Head of caudate nucleus (tissue), 42 donors: ENCODE data around the gene SAAL1.
"Not testable (repeated sequence)": the region's sequence is repeated elsewhere in the genome, so short reads cannot be mapped to it uniquely, and the experiment has no call there.

Experiments used
- DNase-seq, 42 donors: peaks; one replicate each; pipeline versions ENCODE4 v3.0.0 to v3.0.0-alpha.2; 2020 to 2021; ENCODE audit warnings: mixed read lengths in 7 of 42
- intact Hi-C: fragments of 100-400 bp; cut with DNase I; formaldehyde crosslinking; loops from one replicate; pipeline ENCODE4 v1.15.0; 2022

Gene SAAL1

GRCh38 chr11:18105802-18106574 is at the start of gene SAAL1:
Gene SAAL1, minus strand, starts transcription at chr11:18106082. Its CDS starts 41 bp downstream, at chr11:18106041.
- intact Hi-C loops, result loop anchor here (5.0 kb wide), 1 partner anchor 94 kb away; the partner anchor contains the start of gene SERGEF
- DNase-seq, result peak; percentile 69 to 96 (median 90)

- intact Hi-C loops, result no loop called here
- no peak for DNase-seq
Measured at GRCh38 chr11:18151581-18151980, 45.7 kb upstream of the SAAL1 start.

GRCh38 chr11:18145837-18146236 is 40.0 kb upstream of the SAAL1 start:
- intact Hi-C loops, result no loop called here
- DNase-seq, result no peak

GRCh38 chr11:18145025-18145424 is 39.1 kb upstream of the SAAL1 start:
- intact Hi-C loops, result no loop called here
- DNase-seq, result no peak

GRCh38 chr11:18144243-18144642 is 38.4 kb upstream of the SAAL1 start:
- DNase-seq, result no peak
- intact Hi-C loops, result no loop called here

- intact Hi-C loops, result no loop called here
- DNase-seq, result no peak
Measured at GRCh38 chr11:18140145-18140544, 34.3 kb upstream of the SAAL1 start.

- DNase-seq, result no peak
- intact Hi-C loops, result no loop called here
Measured at GRCh38 chr11:18137186-18137800, 31.4 kb upstream of the SAAL1 start.

GRCh38 chr11:18135308-18135707 is 29.4 kb upstream of the SAAL1 start:
- intact Hi-C loops, result no loop called here
- DNase-seq, result no peak

GRCh38 chr11:18132341-18132740 is 26.5 kb upstream of the SAAL1 start, which contains the start of gene MRGPRX3:
Gene MRGPRX3, plus strand, starts transcription at chr11:18132571. Its CDS starts 4,632 bp downstream, at chr11:18137203.
- intact Hi-C loops, result no loop called here
- no peak for DNase-seq

GRCh38 chr11:18131115-18131514 is 25.2 kb upstream of the SAAL1 start:
- intact Hi-C loops, DNase-seq: not testable (repeated sequence)

GRCh38 chr11:18121331-18121828 is 15.5 kb upstream of the SAAL1 start:
- intact Hi-C loops, DNase-seq: not testable (repeated sequence)

- DNase-seq, result peak in 41 of 42 donors; percentile 12 to 88 (median 71)
- intact Hi-C loops, result no loop called here
Measured at GRCh38 chr11:18115360-18116127, 9.7 kb upstream of the SAAL1 start.

GRCh38 chr11:18111005-18111404 is 5.1 kb upstream of the SAAL1 start:
- intact Hi-C loops, result no loop called here
- DNase-seq, result no peak

GRCh38 chr11:18108254-18108653 is 2.4 kb upstream of the SAAL1 start:
- no peak for DNase-seq
- intact Hi-C loops, result loop anchor here (5.0 kb wide), 1 partner anchor 96 kb away; the partner anchor contains the start of gene SERGEF

- intact Hi-C loops, result loop anchor here (5.0 kb wide), 1 partner anchor 94 kb away; the partner anchor contains the start of gene SERGEF
- DNase-seq, result no peak
Measured at GRCh38 chr11:18106688-18107087, 806 bp upstream of the SAAL1 start.

- DNase-seq, result no peak
- intact Hi-C loops, result loop anchor here (5.0 kb wide), 1 partner anchor 93 kb away; the partner anchor contains the start of gene SERGEF
Measured at GRCh38 chr11:18105086-18105801, 638 bp downstream of the SAAL1 start.

GRCh38 chr11:18100926-18101656 is 4.8 kb downstream of the SAAL1 start:
- intact Hi-C loops, result no loop called here

GRCh38 chr11:18093959-18094358 is 11.9 kb downstream of the SAAL1 start:
- intact Hi-C loops, result no loop called here
- no peak for DNase-seq

More at GRCh38 chr11:18100926-18101656, 4.8 kb downstream of the SAAL1 start:
- no peak for DNase-seq
